DMS 273 treated with DMSO at 0.1 percent for 48 hours (cell line): Measurements from ENCODE around the gene BBX.

ENCODE experiments used
- DNase-seq: peaks from one replicate; lab custom pipeline; 2025; lab: John Stamatoyannopoulos, UW

Gene BBX

GRCh38 chr3:107654218-107654617 lies 131.5 kb downstream of the BBX start:
- no peak for DNase-seq

GRCh38 chr3:107657971-107658370 lies 135.2 kb downstream of the BBX start:
- DNase-seq: no peak

GRCh38 chr3:107660306-107660976 lies 137.7 kb downstream of the BBX start:
- no peak for DNase-seq

- no peak for DNase-seq
These were observed 138.8 kb downstream of the BBX start for GRCh38 chr3:107661447-107662123.

- DNase-seq: no peak
These were observed 139.4 kb downstream of the BBX start for GRCh38 chr3:107662124-107662507.

- DNase-seq: no peak
These were observed 139.8 kb downstream of the BBX start for GRCh38 chr3:107662586-107662985.

- no peak for DNase-seq
These were observed 140.5 kb downstream of the BBX start for GRCh38 chr3:107663266-107663665.

- no peak for DNase-seq
These were observed 141.9 kb downstream of the BBX start for GRCh38 chr3:107664614-107665013.

GRCh38 chr3:107665351-107665750 lies 142.6 kb downstream of the BBX start:
- no peak for DNase-seq

- DNase-seq: no peak
These were observed 144.1 kb downstream of the BBX start for GRCh38 chr3:107666853-107667252.

- DNase-seq: no peak
These were observed 145.7 kb downstream of the BBX start for GRCh38 chr3:107668416-107668815.

GRCh38 chr3:107668963-107669362 lies 146.2 kb downstream of the BBX start:
- DNase-seq: no peak

- no peak for DNase-seq
These were observed 146.9 kb downstream of the BBX start for GRCh38 chr3:107669669-107670068.

GRCh38 chr3:107670986-107671385 lies 148.2 kb downstream of the BBX start:
- DNase-seq: no peak

- no peak for DNase-seq
These were observed 151.6 kb downstream of the BBX start for GRCh38 chr3:107674371-107674770.

- no peak for DNase-seq
These were observed 152.6 kb downstream of the BBX start for GRCh38 chr3:107675233-107675900.

GRCh38 chr3:107676469-107677309 lies 153.9 kb downstream of the BBX start:
- DNase-seq: no peak

- DNase-seq: no peak
These were observed 157.2 kb downstream of the BBX start for GRCh38 chr3:107679921-107680320.

GRCh38 chr3:107680698-107681097 lies 157.9 kb downstream of the BBX start:
- no peak for DNase-seq

GRCh38 chr3:107681396-107681795 lies 158.6 kb downstream of the BBX start:
- no peak for DNase-seq

GRCh38 chr3:107682580-107682979 lies 159.8 kb downstream of the BBX start:
- no peak for DNase-seq

GRCh38 chr3:107683447-107683846 lies 160.7 kb downstream of the BBX start:
- no peak for DNase-seq
